A204.1 (cell line): ENCODE data around the gene PHF21B.

Experiments used
- FAIRE-seq: peaks from 2 replicates; lab custom pipeline; 2012; peaks lifted over from hg19 to GRCh38; lab: Jason Lieb, UNC

The PHF21B gene

DNA sequence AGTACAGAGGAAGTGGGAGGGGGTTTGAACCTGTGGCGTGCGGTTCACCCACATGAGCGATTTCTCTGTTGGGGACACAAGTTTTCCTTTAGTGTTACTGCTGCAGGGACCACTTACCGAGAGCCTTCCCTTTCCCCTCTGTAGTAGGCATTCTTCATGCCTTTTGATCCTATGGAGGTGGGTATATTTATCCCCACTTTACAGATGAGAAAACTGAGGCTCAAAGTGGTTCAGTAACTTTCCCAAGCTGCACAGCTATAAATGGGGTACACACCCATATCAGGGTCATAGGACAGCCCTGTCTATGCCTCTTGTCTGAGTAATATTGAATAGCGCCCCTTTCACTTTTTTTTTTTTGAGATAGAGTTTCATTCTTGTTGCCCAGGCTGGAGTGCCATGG, 3.3 kb upstream of the PHF21B start:
- FAIRE-seq: no peak

DNA sequence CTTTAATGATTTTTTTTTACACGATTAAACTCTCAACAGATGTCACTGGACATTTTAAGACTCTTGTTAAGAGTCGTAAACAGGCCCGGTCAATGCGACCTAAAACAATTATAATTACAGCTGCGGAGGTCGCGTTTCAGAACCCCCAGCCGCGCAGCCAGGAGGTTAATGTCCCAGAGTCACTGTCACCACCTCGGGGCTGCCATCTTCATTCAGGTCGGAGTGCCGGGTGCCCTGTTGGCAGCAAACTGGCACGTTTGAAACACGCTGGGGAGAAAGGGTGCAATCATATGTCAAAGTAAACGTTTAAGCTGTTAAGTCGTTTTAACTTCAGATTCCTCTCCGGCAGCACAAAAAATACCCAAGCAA, 711 bp upstream of the PHF21B start:
- FAIRE-seq: no peak

DNA sequence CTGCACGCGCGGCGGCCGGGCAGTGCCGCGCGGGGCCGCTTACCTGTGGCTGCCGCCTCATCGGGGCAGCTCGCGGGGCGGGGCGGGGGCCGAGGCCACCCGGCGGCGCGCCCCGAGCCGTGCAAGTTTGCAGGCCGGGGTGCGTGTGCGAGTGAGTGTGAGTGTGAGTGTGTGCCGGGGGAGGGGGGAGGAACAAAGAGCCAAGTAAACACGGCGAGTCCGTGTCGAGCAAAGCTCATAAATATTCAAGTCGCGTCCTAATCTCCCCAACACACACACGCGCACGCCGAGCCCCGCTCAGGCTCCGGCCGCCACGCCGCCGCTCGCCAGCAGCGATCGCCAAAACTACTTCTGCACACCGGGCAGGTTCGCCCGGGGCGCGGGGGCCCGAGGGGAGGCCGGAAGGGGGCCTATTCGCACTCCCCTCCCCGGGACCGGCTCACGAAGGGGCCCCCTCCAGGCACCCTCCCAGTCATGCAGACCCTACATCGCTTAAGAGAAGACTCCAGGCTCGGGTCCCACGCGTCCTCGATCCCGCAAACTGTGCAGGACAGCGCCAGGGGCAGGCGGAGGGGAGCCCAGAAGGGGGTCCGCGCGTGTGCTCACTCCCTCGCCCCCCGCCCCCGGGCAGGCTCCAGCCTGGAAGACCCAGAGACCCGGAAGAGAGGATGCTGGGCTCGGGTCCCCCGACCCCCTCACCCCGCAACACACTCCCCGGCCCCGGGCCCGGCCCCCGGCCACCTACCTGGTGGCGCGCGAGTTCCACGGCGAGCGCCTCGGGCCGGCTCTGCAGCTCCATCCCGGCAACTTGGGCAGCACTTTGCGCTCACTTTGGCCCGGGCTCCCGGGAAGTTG, 827 bp downstream of the PHF21B start:
- no peak for FAIRE-seq

DNA sequence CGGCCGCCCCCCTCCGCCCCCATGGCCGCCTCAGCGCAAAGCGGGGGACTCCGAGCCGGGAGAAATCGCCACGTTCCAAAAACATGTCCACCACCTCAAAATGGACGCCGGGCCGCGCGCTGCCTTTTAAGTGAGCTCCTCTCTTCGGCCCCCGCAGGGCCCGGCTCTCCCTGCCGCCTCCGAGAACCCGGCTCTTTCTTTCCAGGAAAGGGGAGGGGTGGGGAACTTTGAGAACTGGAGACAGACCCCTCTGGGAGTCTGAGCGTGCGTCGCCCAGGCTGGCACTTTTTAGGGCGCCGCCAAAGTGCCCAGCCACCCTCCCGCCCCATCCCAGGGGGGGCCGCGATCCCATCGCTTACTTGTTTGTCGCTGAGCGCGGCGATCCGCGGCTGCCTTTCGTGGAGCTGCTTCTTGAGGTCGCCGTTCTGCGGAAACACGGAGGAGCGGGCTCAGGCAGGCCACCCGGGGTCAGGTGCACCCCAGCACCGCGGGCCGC, 1.6 kb downstream of the PHF21B start:
- FAIRE-seq: no peak

DNA sequence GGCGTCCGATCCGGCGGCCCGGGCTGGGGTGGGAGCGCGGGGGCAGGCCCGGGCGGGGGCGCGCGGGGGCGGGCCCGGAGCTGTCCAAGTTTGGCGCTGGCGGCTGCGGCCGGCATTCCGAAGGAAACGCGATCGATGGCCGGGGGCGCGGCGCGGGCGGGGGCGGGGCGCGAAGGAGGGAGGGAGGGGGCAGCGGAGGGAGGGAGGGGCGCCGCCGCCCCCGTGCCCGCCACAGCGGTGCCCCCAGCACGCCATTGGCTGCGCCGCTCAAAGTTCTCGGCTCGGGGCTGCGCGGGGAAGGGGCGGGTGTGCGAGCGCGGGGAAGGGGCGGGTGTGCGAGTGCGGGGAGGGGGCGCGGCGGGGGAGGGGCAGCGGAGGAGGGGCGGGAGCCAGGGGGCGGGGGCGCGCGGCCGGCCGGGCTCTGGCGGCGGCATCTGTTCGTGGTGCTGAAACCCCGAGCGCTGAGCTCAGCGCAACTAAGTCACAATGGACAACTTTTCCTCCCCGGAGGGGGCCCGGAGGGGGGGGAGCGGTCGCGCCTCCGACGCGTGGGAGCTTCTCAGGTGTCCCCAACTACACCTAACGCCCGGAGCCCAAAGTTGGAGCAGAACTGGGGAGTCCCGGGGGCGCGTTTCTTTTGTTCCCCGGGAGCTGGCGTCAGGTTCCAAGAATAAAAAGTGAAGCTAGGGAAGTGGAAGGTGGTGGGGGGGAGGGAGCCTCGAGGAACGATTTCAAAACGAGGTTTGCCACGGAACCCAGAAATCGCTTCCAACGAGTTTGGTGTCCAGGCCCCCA, 2.2 kb downstream of the PHF21B start:
- no peak for FAIRE-seq

DNA sequence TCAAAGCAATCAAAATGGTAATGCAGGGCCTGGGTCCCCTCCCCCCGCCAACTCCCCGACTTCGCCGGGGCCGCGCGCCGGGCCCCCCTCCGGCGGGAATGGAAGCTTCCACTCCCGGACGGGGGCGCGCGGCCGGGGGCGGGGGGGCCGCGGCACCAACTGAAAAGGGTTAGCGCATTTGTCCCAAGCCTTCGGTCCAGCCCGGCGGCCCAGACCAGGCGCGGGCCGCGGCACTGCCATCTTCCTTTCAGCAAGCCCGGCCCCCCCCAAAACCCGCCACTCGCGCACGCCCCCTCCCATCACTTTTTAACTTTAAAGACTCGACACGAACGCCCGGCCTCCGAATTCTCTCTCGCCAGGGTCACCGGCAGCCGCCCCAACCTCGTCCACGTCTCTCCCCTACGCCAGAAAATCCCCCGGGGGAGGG, 2.8 kb downstream of the PHF21B start:
- FAIRE-seq: no peak

DNA sequence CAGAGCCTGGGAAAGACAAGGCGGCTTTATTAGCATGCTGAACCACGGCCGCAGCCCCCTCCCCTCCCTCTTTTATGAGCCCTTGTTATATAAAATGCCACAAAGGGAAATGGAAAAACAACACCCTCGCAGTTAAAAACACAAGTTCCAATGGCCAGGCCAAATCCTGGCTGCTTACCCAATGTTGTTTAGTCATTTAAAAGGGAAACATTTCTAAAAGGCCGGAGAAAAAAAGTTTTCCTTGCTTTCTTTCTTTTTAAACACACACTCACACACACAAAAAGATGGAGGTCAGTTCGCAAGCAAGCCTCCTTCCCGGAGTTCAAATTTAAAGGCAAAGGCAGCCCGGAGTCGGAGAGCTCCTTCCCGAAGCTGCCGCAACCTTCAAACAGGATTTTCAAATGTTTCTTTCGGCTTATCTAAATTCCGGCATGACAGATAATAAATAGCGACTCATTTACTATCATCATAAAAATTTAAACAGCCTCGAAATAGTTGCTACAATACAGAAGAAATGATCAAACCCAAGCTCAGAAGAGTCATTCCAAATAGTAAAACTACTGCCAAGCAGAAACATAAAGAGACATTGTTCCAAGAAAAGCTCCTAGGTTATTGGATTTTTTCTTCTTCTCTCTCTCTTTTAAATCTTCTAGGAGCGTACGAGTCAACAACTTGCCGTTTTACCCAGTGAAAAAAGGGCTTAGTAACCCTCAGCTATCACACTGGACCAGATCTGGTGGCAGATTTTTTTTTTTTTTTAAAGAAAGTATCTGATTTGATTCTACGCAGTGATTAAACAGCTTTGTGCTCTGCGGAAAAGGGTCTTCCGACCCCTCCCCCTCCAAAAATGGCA, 3.5 kb downstream of the PHF21B start:
- FAIRE-seq: no peak

DNA sequence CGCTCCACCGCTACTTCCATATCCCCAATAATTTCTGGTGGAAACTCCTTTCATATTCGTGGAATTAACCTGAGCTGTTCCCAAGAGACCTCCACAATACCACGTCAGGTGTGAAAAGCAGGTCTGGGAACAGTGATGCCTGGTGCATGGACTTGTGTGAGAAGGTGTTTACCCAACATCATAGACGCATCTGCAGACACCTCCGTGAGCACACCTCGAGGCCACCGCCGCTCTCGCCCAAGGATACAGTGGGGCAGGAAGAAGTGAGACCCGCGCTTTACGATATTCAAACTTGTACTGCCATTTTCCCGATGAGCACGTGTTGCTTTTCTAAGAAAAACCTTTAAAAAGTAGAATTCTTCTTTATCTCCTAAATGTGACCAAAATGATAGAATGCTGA, 8.2 kb downstream of the PHF21B start:
- no peak for FAIRE-seq

DNA sequence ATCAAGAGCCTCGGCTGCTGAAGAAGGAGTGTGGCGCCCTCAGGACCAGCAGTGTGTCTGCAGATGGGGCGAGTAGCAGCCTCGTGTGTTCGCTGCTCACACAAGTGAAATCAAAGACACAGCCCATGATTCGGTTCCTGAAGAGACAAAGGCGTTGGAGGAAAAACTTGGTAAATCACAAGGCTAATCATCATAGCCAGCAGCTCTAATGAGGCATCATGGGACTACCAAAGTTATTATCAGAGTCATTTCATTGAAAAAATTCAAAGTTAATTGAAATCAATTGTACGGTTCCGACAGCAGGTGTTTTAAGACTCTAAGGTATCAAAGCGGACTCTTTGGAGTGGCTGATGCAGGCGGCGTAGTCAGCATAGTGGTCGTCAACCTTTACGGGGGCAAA, 9.5 kb downstream of the PHF21B start:
- FAIRE-seq: no peak

DNA sequence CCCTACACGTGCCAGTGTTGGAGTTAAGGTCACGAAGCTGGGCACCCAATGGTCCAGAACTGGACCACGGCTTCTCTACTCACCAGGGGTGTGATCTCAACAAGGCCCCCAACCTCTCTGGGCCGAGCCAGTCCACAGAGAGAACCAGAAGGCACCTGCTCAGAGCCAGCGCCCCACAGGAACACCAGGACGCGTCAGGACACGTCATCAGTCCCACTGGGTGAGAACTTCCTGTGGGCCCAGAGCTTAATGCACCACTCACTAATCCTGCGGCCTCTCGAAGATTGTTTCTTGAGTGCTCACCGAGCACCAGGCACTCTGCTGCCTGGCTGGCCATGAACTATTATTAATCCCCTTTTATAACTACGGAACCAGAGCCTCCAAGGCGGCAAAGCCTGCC, 10.1 kb downstream of the PHF21B start:
- no peak for FAIRE-seq

DNA sequence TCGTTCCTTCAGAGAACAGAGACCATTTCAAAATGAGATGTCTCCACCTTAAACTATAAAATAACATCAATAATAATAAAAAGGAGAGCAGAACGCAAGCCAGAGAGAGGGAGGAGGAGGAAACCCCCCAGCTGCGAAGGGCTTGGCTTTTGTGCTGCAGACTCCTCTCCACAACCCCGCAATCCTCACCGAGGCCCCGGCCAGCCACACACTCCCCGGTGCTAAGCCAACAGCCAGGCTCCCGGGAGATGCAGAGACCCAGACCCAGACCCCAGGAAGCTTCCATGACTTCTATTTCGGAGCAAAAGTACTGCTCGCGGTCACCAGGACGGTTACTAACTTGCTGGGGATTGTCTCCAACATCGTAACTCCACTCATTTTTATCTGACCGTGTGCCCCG, 10.6 kb downstream of the PHF21B start:
- no peak for FAIRE-seq

DNA sequence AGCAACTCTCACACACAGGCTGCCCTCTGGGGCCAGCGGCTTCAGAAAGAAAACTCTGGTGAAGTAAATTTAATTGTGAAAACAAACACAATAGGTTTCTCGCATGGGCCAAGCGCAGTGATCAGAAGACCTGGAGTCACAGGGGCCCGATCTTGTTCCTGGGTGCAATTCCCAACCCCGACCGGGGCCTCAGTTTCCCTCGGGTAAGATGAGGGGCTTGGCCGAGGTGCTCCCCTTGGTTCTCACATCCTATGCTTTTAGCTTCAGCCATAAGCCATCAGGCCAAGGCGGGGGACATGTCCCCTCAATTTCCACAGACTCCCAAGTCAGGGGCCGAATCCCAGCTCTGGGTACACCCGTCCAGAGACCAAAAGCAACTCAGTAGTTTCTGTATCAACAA, 11.5 kb downstream of the PHF21B start:
- no peak for FAIRE-seq

DNA sequence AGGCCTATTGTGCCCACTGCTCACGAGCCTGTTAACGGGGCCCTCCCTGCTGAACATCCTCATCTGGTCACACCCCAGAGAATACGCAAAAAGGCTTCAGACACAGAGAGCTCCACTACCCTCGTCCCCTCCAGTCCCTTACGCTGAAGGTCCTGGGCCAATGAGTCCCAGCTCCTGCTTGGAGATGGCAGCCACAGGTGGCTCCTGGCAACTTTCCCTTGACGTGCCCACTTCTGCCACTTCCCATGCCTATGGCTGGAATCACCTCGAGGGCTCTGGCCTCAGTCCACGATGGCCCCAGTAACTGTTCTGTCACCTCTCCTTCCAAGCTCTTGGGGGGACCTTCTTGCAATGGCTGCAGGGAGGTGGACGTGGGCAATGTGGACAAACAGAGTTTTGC, 12.7 kb downstream of the PHF21B start:
- no peak for FAIRE-seq

DNA sequence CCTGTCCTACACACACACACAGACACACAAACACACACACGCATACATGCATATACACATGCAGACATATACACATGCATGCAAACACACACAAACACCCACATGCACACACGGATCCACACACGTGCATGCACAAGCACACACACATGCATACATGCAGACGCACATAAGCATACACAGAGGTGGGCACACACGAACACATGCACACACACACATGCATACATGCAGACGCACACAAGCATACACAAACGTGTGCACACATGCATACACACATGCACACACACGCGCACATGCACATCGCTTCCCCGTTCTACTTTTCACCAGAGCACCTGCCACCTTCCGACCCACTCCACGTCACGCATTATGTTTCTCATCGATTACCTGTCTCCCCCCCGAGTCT, 13.2 kb downstream of the PHF21B start:
- FAIRE-seq: no peak

DNA sequence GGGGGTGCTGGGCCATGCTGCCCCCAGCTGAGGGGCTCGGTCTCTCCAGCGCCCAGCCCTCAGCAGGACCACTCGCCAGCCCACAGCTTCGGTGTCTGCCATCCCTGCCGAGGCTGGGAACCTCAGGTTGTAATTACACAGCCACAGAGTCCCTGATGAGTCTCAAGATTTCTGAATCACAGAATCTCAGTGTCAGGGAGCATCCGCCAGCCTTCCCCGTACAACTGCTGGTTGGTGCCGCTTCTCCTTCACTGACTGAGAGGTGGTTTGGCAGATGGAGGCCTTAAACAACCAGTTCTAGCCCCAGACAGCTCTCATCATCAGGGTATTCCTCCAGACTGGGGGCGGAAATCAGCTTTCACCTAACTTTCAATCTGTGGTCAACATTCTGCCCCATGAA, 13.7 kb downstream of the PHF21B start:
- FAIRE-seq: no peak

DNA sequence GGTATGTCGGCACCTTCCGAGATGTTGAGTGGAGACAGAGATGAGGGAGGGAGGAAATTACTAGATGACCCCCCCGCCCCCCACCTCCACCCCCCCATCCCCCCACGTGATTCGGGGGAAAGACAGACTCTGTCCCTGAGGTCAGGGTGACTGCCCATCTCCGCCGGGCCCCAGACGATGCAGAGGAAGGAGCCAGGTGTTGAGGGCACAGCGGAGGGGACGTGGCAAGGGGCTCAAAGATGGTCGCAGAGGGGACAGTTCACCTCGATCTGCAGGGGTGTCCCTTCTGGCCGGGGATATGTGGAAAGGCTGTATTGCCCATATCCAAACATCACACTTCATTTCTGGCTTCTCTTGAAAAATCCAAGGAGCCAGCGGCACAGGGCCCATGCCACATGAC, 14.1 kb downstream of the PHF21B start:
- no peak for FAIRE-seq

DNA sequence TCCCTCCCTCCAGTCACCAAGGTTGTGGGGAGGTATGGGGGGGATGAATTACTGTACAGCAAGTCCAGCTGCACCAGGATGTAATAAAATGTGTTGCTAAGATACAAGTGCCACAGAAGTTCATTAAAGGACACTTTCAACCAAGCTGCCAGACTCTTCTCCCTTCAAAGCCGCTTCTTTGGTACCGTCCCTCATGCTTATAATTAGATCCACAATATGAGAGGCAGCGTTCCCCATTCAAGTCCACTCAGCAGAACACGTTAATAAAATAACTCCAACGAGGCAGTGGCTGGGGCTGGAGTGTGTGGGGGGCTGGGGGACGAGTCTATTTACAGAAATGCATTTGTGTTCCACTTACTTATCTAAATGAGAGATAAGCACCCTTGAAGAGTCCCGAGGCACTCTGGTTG, 14.7 kb downstream of the PHF21B start:
- FAIRE-seq: no peak

DNA sequence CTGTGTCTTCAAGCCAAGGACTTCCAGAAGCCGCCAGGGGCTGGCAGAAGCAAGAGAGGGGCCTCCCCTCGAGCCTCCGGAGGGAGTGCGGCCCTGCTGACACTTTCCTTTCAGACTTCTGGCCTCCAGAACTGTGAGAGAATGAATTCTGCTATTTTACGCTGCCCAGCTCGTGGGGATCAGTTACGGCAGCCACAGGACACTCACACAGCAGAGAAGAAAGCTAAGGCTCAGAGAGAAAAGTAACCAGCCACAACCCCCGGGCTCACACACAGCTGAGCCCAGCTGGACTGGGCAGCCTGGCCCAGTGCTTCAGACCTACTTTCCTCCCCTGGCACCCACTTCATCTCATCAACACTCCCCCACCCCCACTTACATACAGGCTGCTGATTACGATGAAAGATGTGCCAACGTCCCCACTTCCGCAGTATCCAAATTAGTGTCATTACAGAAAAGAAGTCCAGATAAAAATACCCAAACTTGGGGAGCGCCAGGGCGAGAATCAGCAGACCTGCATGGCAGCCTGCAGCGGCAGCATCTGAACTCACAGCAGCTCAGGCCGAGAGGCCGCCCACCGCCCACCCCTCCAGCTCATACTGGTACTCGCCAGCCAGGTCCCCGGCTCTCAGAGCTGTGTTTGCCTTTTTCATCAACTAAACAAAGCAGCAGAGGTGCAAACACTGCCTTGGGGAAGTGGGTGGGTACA, 15.3 kb downstream of the PHF21B start:
- FAIRE-seq: no peak

DNA sequence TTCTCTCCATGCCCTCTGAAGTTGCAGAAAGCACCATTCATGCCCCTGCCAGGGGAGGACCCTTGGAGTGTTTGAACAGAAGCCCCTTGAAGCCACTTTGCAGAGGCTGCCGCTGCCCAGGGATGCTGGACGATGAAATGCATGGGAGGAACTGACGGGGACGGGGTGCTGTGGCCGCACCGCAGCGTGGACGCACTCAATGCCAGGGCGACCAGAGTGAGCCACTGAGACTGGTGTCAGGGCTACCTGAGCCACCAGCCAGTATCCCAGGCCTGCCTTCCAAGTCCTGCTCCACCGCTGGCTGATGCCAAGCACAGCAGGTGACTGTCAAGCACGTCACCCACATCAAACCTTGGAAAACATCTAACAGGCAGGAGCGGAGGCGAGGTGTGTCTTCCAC, 17.6 kb downstream of the PHF21B start:
- no peak for FAIRE-seq

DNA sequence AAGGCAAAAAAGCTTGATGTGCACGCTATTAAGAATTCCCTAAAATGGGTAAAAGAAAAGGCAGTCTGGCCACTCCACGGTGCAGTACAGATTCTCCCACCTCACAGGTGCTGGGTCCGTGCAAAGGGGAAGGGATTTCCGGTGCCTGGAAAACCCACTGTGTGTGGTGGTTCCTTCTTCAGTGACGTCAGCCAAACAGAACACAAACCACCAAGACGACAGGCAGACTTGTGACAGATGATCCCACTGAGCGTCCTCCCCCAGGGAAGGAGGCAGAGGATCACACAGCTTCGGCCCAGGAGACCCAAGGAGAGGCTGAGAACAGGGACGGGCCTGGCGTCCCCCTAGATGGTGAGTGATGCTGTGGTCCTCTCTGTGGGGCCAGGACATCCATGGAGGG, 18.6 kb downstream of the PHF21B start:
- no peak for FAIRE-seq

DNA sequence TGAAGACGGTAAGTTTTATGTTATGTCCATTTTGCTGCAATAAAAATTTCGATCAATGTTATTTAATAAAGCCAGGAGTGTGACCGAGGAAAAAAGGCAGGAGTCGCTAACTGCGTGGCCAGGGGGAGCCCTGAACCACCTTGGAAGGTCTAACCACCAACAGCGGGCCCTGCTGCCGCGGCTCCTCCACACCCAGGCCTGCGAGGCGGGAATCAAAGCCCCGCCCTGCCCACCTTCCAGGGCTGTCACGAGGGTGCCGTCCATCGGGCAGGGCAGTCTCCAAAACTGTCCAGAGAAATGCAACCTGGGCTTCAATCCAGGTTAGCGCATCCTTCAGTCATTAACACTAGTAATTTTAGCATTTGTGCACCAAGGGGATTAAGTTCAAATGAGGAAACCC, 19.0 kb downstream of the PHF21B start:
- no peak for FAIRE-seq

DNA sequence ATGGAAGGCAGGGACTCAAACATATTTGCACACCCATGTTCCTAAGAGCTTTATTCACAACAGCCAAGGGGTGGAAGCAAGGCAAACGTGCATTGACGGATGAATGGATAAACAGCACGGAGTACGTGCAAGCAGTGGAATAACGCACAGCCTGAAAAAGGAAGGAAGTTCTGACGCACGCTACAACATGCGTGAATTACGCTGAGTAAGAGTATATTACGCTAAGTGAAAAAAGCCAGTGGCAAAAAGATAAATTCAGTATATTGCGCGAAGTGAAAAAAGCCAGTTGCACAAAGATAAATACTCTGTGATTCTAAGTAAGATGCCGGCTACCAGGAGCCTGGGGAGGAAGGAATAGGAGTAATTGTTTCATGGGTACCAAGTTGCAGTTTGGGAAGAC, 19.5 kb downstream of the PHF21B start:
- FAIRE-seq: no peak
